Activated CD8-positive, alpha-beta memory T cell treated with anti-CD3 and anti-CD28 coated beads, Interleukin-2, amount 50 U/mL, for 24 hours (primary cell): ENCODE results near the gene PCCA.
A peak's percentile ranks its signal among the peaks of the same experiment; 100 is the strongest.
"Not testable (repeated sequence)": the region's sequence is repeated elsewhere in the genome, so short reads cannot be mapped to it uniquely, and the experiment has no call there.

ENCODE experiments used
- DNase-seq: peaks from one replicate; pipeline ENCODE4 v3.0.0-alpha.2; 2020; ENCODE audit errors: extremely low read depth

Gene PCCA

GRCh38 chr13:100544866-100545683 is 456.2 kb downstream of the PCCA start:
- no peak for DNase-seq

GRCh38 chr13:100545684-100546061 is 456.8 kb downstream of the PCCA start:
- no peak for DNase-seq

- no peak for DNase-seq
Measured at GRCh38 chr13:100546713-100547405, 458.0 kb downstream of the PCCA start.

GRCh38 chr13:100547791-100548201 is 458.9 kb downstream of the PCCA start:
- DNase-seq, result no peak

GRCh38 chr13:100549316-100549715 is 460.4 kb downstream of the PCCA start:
- no peak for DNase-seq

- DNase-seq, result no peak
Measured at GRCh38 chr13:100552755-100553154, 463.9 kb downstream of the PCCA start.

- no peak for DNase-seq
Measured at GRCh38 chr13:100559886-100560285, 471.0 kb downstream of the PCCA start.

GRCh38 chr13:100560498-100561157 is 471.7 kb downstream of the PCCA start:
- DNase-seq, result no peak

- DNase-seq, result no peak
Measured at GRCh38 chr13:100561158-100561499, 472.2 kb downstream of the PCCA start.

- DNase-seq, result no peak
Measured at GRCh38 chr13:100561599-100562204, 472.8 kb downstream of the PCCA start.

GRCh38 chr13:100563779-100564178 is 474.9 kb downstream of the PCCA start:
- no peak for DNase-seq

- no peak for DNase-seq
Measured at GRCh38 chr13:100564444-100565223, 475.7 kb downstream of the PCCA start.

- no peak for DNase-seq
Measured at GRCh38 chr13:100565286-100565685, 476.4 kb downstream of the PCCA start.

GRCh38 chr13:100566543-100566942 is 477.6 kb downstream of the PCCA start:
- no peak for DNase-seq

- peak; percentile 51 for DNase-seq
Measured at GRCh38 chr13:100573121-100573520, 484.2 kb downstream of the PCCA start.

GRCh38 chr13:100577239-100577638 is 488.3 kb downstream of the PCCA start:
- DNase-seq, result not testable (repeated sequence)
